ENCODE measurements around the gene SSX2B.
"Not testable (repeated sequence)": the region's sequence is repeated elsewhere in the genome, so short reads cannot be mapped to it uniquely, and the experiment has no call there.

The SSX2B gene, protein sequence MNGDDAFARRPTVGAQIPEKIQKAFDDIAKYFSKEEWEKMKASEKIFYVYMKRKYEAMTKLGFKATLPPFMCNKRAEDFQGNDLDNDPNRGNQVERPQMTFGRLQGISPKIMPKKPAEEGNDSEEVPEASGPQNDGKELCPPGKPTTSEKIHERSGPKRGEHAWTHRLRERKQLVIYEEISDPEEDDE

DNA sequence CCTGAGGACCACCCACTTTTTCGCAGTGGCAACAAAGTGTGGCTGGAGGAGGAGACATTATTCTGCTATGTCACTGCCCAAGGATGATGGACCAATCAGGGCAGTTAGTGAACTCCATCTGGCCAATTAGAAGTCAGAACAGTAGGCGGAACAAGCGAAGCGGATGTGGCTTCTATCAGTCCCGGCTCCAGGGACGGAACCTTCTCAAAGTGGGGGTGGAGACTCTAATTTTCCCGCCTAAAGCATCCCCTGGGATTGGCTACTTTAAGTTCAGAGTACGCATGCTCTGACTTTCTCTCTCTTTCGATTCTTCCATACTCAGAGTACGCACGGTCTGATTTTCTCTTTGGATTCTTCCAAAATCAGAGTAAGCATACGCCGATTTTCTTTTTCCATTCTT, at the start of gene SSX2B:
TSS of gene SSX2B (plus strand) at position 301 of the 400 bp plus-strand sequence. CDS start 1,429 bp downstream, outside the sequence.
- H3K4me2 ChIP-seq; H3K27ac ChIP-seq; H3K4me1 ChIP-seq; H3K9ac ChIP-seq; H3K9me3 ChIP-seq (replicated peaks in 1 of 11); H4K20me1 ChIP-seq; H3K4me3 ChIP-seq; H3K27me3 ChIP-seq; H3K36me3 ChIP-seq: not testable (repeated sequence)

DNA sequence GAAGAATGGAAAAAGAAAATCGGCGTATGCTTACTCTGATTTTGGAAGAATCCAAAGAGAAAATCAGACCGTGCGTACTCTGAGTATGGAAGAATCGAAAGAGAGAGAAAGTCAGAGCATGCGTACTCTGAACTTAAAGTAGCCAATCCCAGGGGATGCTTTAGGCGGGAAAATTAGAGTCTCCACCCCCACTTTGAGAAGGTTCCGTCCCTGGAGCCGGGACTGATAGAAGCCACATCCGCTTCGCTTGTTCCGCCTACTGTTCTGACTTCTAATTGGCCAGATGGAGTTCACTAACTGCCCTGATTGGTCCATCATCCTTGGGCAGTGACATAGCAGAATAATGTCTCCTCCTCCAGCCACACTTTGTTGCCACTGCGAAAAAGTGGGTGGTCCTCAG, 44.0 kb upstream of the SSX2B start, which contains the start of gene SSX2:
TSS of gene SSX2 (minus strand) at position 101 of the 400 bp plus-strand sequence. CDS start 1,429 bp downstream, outside the sequence.
- H3K9ac ChIP-seq; H3K4me3 ChIP-seq; H4K20me1 ChIP-seq; H3K36me3 ChIP-seq; H3K4me2 ChIP-seq; H3K27ac ChIP-seq; H3K9me3 ChIP-seq (replicated peaks in 1 of 11); H3K4me1 ChIP-seq; H3K27me3 ChIP-seq: not testable (repeated sequence)

DNA sequence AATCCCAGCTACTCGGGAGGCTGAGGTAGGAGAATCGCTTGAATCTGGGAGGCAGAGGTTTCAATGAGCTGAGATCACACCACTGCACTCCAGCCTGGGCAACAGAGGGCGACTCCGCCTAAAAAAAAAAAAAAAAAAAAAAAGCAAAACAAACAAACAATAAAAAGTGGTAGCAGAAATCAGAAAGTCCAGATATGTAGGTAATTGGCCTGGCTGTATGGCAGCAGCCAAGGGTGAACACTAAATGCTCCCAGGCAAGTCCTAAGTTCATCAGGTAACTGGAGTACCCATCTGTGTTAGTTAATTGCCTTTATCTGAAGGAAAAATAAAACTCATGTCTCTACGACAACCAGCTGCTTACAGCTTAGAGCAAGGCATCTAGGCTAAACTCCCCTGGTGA, 14.9 kb downstream of the SSX2B start:
- not testable (repeated sequence) for H4K20me1 ChIP-seq; H3K4me3 ChIP-seq; H3K9ac ChIP-seq; H3K4me2 ChIP-seq; H3K27me3 ChIP-seq; H3K27ac ChIP-seq; H3K4me1 ChIP-seq; H3K36me3 ChIP-seq; H3K9me3 ChIP-seq (replicated peaks in 1 of 11)

DNA sequence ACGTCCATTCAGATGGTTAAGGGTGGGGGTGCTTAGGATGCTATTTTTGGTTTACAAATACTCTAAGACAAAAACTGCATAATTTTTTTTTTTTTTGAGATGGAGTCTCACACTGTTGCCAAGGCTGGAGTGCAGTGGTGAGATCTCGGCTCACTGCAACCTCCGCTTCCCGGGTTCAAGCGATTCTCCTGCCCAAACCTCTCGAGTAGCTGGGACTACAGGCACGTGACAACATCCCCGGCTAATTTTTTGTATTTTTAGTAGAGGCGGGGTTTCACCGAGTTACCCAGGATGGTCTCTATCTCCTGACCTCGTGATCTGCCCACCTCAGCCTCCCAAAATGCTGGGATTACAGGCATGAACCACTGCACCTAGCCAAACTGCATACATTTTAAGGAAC, 22.5 kb downstream of the SSX2B start:
- not testable (repeated sequence) for H3K4me2 ChIP-seq; H3K27ac ChIP-seq; H3K27me3 ChIP-seq; H3K9ac ChIP-seq; H3K36me3 ChIP-seq; H4K20me1 ChIP-seq; H3K4me1 ChIP-seq; H3K9me3 ChIP-seq (replicated peaks in 1 of 11); H3K4me3 ChIP-seq

DNA sequence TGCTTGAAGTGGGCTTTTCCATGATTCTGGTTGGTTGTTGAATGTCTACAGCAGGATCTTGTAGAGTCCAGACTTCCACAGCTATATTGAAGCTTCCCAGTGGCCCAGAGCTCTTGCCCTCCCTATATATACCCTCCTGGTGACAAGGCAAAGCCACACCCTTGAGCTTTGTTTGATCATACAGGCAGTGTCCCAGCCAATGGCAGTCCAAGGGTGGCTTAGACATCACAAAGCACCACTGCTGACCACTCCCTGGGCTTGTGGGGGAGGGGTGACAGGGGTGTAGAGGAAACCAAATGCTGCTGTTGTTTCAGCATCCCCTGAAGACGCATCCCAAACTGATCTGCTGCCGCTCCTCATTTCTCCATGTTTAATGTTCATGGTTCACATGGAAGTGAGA, 46.3 kb downstream of the SSX2B start, which contains the start of gene SPANXN5:
TSS of gene SPANXN5 (minus strand) at position 101 of the 400 bp plus-strand sequence. CDS start at position 22, 79 bp downstream.
- H3K36me3 ChIP-seq, H4K20me1 ChIP-seq, H3K4me2 ChIP-seq, H3K9ac ChIP-seq, H3K27ac ChIP-seq, H3K4me3 ChIP-seq, H3K4me1 ChIP-seq: not testable (repeated sequence)
- Histone ChIP-seq H3K27me3 (peaks cover 43 to 60% (median 54%) of the 10 kb centered on the region in 11 experiments), H3K9me3 (replicated peaks in 1 of 11) (peaks cover 0 to 15% (median 0%) of the 10 kb centered on the region in 11 experiments; a peak in 1 of 22 replicates)

DNA sequence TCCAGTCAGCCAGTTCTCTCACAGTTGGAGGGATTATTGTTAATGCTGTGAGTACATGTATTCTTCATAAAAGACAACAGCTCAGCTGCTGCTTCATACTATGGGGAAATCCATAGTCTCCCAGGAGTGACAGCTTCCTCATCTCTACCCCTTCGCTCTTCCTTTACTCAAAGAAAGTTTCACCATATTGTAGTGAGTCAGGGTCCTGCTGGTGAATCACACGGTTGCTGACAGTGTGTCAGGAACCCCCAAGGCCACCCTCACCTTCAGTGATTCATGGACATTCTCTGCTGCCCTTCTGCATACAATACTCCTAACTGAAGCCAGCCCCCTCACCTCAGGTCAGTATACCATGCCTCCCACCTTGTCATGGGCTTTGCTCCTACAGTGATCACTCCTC, 53.8 kb downstream of the SSX2B start:
- H3K4me2 ChIP-seq; H3K27ac ChIP-seq; H3K9ac ChIP-seq; H4K20me1 ChIP-seq; H3K4me3 ChIP-seq; H3K9me3 ChIP-seq (replicated peaks in 1 of 11); H3K4me1 ChIP-seq; H3K36me3 ChIP-seq: not testable (repeated sequence)
- peaks cover 46 to 62% (median 56%) of the 10 kb centered on the region in 11 experiments for H3K27me3 ChIP-seq

Data from BLaER1 treated with 17β-estradiol and CSF1 and Interleukin-3, amounts not matched to agents 10 nM and 100 nM (cell line).